Measurements from ENCODE around the gene GAPT. TPM values are rescaled to one million over a fixed set of nuclear protein-coding genes. Genes with fewer than 3 reads are reported as not detected.

The GAPT gene
- total and polyA plus RNA-seq, 8 donors = 0.63 to 18.3 (median 1.0) TPM

GRCh38 chr5:58505502-58505901, 14.3 kb downstream of the GAPT start:
- intact Hi-C loops (cut with DNase I) = no loop called here
- ATAC-seq = peak; percentile 26
- TF ChIP-seq CTCF (IDR thresholded peaks at IDR 0.05) = no peak

GRCh38 chr5:58505971-58506640, 14.9 kb downstream of the GAPT start:
- DNase-seq (no peak), ATAC-seq (no peak)
- Histone ChIP-seq H3K36me3 (no peaks in the 10 kb centered on the region), H3K9me3 (no peaks in the 10 kb centered on the region), H3K4me3 (no peak overlapping the region), H3K4me1 (peaks cover 0 to 20% of the 10 kb centered on the region in 2 donors), H3K27ac (peak overlapping the region in 1 of 2 donors; percentile 29), H3K27me3 (no peaks in the 10 kb centered on the region)
- TF ChIP-seq CTCF (IDR thresholded peaks at IDR 0.05) = no peak
- intact Hi-C loops (cut with DNase I) = no loop called here

More at GRCh38 chr5:58505502-58505901, 14.3 kb downstream of the GAPT start:
- Histone ChIP-seq H3K36me3 (no peaks in the 10 kb centered on the region), H3K4me1 (peaks cover 0 to 21% of the 10 kb centered on the region in 2 donors), H3K4me3 (no peak overlapping the region), H3K27me3 (no peaks in the 10 kb centered on the region), H3K27ac (peak overlapping the region in 1 of 2 donors; percentile 29), H3K9me3 (no peaks in the 10 kb centered on the region)
- no peak for DNase-seq

GRCh38 chr5:58507715-58508114, 16.5 kb downstream of the GAPT start:
- Histone ChIP-seq H3K27ac (no peak overlapping the region), H3K4me3 (no peak overlapping the region), H3K27me3 (no peaks in the 10 kb centered on the region), H3K9me3 (peaks cover 0 to 1% of the 10 kb centered on the region in 2 donors), H3K36me3 (no peaks in the 10 kb centered on the region), H3K4me1 (peaks cover 0 to 20% of the 10 kb centered on the region in 2 donors)
- no peak for TF ChIP-seq CTCF (IDR thresholded peaks at IDR 0.05)
- intact Hi-C loops (cut with DNase I) = no loop called here
- DNase-seq (no peak), ATAC-seq (no peak)

GRCh38 chr5:58517198-58517597, 26.0 kb downstream of the GAPT start:
- no peak for DNase-seq
- TF ChIP-seq CTCF (IDR thresholded peaks at IDR 0.05) = no peak
- H3K4me3 ChIP-seq = no peak overlapping the region
- H3K36me3 ChIP-seq = no peaks in the 10 kb centered on the region
- no peak for ATAC-seq
- no peaks in the 10 kb centered on the region for H3K4me1 ChIP-seq
- H3K27ac ChIP-seq = no peak overlapping the region
- no peaks in the 10 kb centered on the region for H3K27me3 ChIP-seq
- intact Hi-C loops (cut with DNase I) = no loop called here
- peaks cover 0 to 57% of the 10 kb centered on the region in 2 donors for H3K9me3 ChIP-seq

- intact Hi-C loops (cut with DNase I) = no loop called here
- TF ChIP-seq CTCF (IDR thresholded peaks at IDR 0.05) = no peak
- Histone ChIP-seq H3K4me3 (no peak overlapping the region), H3K9me3 (peaks cover 0 to 3% of the 10 kb centered on the region in 2 donors), H3K27ac (no peak overlapping the region), H3K27me3 (no peaks in the 10 kb centered on the region), H3K4me1 (no peaks in the 10 kb centered on the region), H3K36me3 (no peaks in the 10 kb centered on the region)
- no peak for DNase-seq
- ATAC-seq = no peak
Observed at GRCh38 chr5:58523956-58524355, 32.7 kb downstream of the GAPT start.

Measured in left lung (tissue), 10 donors.